Fibroblast of pulmonary artery (primary cell): ENCODE measurements around the gene LMTK3.

ENCODE experiments used
- DNase-seq: peaks from one replicate; pipeline ENCODE4 v3.0.0-alpha.2; 2010; ENCODE audit warnings: low read depth
- H3K4me3 ChIP-seq: replicated peaks from 2 replicates; pipeline ENCODE4 v1.5.1; 2011; ENCODE audit warnings: low read depth, mild to moderate bottlenecking, control low read depth, low read length, moderate library complexity
- TF ChIP-seq, protein P1 (sequence below): IDR thresholded peaks from 2 replicates; pipeline ENCODE4 v1.5.1; 2011; ENCODE audit warnings: mild to moderate bottlenecking, control low read depth, low read length, inconsistent platforms; ENCODE audit errors: missing control alignments

Gene LMTK3

GRCh38 chr19:48508729-48509411, 2.8 kb downstream of the LMTK3 start:
- DNase-seq = no peak
- TF ChIP-seq, protein P1, sequence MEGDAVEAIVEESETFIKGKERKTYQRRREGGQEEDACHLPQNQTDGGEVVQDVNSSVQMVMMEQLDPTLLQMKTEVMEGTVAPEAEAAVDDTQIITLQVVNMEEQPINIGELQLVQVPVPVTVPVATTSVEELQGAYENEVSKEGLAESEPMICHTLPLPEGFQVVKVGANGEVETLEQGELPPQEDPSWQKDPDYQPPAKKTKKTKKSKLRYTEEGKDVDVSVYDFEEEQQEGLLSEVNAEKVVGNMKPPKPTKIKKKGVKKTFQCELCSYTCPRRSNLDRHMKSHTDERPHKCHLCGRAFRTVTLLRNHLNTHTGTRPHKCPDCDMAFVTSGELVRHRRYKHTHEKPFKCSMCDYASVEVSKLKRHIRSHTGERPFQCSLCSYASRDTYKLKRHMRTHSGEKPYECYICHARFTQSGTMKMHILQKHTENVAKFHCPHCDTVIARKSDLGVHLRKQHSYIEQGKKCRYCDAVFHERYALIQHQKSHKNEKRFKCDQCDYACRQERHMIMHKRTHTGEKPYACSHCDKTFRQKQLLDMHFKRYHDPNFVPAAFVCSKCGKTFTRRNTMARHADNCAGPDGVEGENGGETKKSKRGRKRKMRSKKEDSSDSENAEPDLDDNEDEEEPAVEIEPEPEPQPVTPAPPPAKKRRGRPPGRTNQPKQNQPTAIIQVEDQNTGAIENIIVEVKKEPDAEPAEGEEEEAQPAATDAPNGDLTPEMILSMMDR = no peak
- H3K4me3 ChIP-seq = no peak overlapping the region

GRCh38 chr19:48507911-48508439, 3.7 kb downstream of the LMTK3 start:
- DNase-seq = no peak

GRCh38 chr19:48506138-48506733, 5.4 kb downstream of the LMTK3 start:
- DNase-seq = peak; percentile 70
- H3K4me3 ChIP-seq = no peak overlapping the region
- TF ChIP-seq, protein P1 = peak; percentile 50

More at GRCh38 chr19:48507911-48508439, 3.7 kb downstream of the LMTK3 start:
- TF ChIP-seq, protein P1 = no peak
- H3K4me3 ChIP-seq = no peak overlapping the region

DNA sequence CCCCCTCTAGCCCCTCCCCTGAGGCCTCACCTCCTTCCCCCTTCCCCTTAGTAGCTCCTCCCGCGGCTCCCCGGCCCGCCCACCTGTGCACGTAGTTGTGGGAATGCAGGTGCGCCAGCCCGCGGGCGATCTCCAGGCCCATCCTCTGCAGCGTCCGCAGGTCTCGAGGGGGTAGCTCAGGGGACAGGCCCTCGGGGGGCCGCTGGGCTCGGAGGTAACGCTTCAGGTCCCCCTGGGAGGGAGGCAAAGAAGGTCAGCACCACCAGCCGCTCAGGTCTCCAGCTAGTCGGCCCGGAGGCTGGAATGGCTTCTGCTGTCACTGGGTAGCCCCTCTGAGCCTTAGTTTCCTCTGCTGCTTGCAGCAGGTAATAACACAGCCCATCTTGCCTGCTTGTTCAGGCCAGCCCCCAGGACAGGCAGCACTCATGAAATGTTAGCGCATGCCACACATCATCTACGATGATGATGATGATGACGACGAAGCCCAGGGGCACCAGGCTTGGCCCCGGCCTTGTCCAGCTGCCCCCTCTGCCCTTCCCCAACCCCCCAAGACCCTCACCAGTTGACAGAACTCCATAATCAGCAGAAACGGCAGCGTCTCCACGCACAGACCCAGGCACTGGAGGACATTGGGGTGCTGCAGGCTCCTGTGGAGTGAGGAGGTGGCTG, 9.2 kb downstream of the LMTK3 start:
- no peak for DNase-seq
- TF ChIP-seq, protein P1 = no peak
- no peak overlapping the region for H3K4me3 ChIP-seq

- H3K4me3 ChIP-seq = no peak overlapping the region
- TF ChIP-seq, protein P1 = no peak
- peak; percentile 45 for DNase-seq
Observed at GRCh38 chr19:48501494-48502349, 9.9 kb downstream of the LMTK3 start.

DNA sequence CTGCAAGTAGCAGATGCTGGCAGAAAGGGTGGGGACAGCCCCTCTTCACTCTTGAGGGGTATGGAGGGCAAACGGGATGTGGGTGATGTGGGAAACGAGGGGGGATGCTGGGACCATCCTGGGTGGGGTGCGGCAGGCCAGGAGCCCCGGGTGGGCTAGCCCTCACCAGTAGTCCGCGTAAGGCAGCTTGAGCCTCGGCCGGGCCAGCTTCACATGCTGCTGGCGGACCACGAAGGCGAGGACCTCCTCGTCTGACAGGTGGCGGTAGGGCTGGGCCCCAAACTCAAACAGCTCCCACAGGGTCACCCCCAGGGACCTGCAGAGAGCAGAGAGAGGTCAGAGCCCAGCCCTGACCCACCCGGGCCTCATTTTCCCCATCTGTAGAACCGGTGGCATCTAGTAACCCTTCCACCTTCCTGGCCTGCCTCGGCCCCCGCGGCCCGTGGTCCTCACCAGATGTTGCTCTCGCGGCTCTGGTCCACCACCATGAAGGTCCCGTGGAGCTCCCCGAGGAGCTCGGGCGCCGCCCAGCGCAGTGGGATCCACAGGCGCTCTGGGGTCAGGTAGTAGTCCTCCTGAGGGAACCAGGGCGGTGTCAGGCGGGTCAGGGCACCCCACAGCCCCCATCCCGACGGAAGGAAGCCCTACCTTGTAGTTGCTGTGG, 10.7 kb downstream of the LMTK3 start:
- TF ChIP-seq, protein P1 = no peak
- H3K4me3 ChIP-seq = no peak overlapping the region
- no peak for DNase-seq
